GM21529 (cell line): ENCODE data around the gene TWSG1.
"Not testable (repeated sequence)": the region's sequence is repeated elsewhere in the genome, so short reads cannot be mapped to it uniquely, and the experiment has no call there.

Source experiments
- ATAC-seq: cut with Tn5 transposase; IDR thresholded peaks from one replicate; pipeline ENCODE4 v1.9.1; 2021; ENCODE audit not compliant: unreplicated experiment

The TWSG1 gene

GRCh38 chr18:9386879-9387278 is 52.3 kb downstream of the TWSG1 start:
- no peak for ATAC-seq

DNA sequence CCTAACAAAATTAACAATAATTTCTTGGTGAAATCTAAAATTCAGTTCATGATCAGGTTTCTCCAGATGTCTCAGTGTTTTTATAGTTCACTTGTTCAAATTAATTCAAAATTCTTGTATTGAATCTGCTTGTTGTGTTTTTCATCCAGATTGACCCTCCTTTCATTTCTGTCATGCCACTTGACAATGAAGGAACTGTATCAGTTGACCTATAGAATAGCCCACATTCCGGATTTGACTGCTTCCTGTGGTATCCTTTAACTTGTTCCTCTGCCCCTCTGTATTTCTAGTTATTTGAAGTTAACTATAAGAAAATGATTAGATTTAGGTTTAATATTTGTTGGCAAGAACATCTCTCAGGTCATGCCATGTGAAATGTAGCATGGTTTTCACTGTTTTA is 53.3 kb downstream of the TWSG1 start:
- no peak for ATAC-seq

GRCh38 chr18:9389706-9390105 is 55.1 kb downstream of the TWSG1 start:
- no peak for ATAC-seq

- no peak for ATAC-seq
Measured at GRCh38 chr18:9392726-9393125, 58.2 kb downstream of the TWSG1 start.

- no peak for ATAC-seq
Measured at GRCh38 chr18:9394046-9394445, 59.5 kb downstream of the TWSG1 start.

DNA sequence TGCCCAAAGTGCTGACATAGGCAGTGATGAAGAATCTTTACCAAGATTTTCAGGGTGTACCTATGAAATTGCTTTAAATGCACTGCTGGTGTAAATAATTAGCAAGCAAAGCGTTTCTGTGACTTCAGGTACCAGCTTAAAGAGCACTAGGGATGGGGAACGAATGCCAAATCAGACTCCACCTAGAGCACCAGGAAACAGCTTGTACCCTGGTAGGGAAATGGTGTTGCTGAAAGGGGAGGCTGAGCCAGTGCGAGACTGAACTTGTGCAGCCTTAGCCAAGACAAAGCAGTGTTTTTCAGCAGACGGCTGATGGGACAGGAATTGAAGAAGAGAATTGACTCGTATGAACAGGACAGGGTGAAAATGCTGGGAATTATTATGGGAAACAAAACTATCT is 65.6 kb downstream of the TWSG1 start:
- no peak for ATAC-seq

DNA sequence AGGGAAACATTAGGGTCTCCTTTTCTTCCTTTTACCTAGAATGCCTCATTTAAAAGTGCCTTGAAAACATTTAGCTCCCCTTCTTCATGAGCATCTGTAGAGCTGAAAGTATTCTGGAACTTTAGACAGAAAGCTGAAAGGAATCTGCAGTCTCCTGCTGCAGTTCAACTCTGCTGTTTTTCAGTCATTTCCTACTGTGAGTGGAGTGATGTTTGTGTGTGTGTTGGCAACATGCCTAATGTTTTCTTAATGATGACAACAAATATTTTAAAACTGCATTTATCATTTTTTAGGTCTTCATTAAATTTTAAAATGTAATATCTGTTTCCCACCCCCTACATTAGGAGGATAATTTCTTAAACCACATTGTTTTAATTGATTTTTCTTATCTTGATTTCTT is 66.6 kb downstream of the TWSG1 start:
- no peak for ATAC-seq

DNA sequence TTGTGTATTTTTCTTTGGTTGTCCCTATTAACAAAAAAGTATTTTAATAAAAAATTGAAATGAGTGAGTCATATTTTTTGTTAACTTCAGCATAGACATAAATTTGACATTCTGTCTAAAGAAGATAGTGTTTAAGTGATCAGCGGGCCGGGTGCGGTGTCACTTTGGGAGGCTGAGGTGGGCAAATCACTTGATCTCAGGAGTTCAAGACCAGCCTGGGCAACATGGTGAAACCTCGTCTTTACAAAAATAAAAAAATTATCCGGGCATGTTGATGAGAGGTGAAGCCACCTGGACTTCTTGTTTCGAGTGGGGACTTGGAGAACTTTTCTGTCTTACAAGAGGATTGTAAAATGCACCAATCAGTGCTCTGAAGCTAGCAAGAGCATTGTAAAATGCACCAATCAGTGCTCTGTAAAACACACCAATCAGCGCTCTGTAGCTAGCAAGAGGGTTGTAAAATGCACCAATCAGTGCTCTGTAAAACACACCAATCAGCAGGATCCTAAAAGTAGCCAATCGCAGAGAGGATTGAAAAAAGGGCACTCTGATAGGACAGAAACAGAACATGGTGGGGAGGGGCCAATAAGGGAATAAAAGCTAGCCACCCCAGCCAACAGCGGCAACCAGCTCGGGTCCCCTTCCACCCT is 67.9 kb downstream of the TWSG1 start:
- ATAC-seq = not testable (repeated sequence)

DNA sequence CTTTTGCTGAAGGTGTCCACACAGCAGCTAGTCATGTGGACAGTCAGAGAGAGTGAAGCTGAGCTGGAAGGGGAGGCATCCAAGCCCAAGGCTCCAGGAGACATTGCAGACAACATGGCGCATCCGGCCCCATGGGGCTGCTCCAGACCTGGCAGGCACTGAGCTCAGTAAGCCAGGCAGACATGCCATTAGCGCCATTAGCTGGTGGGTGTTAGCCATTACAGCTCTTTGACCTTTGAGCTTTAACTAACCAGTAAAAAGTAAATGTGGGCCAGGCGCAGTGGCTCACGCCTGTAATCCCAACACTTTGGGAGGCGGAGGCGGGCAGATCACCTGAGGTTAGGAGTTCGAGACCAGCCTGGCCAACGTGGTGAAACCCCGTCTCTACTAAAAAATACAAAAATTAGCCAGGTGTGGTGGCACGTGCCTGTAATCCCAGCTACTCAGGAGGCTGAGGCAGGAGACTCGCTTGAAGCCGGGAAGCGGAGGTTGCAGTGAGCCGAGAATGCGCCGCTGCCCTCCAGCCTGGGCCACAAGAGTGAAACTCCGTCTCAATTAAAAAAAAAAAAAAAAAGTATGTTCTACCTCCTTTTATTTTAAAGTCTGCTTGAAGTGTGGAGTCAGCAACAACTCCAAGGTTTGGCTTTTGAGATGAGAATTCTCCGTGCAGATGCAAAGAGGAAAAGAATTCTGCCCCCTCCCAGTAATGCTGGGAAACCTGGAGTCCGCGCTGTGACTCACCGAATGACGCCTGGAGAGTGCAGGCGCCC is 69.4 kb downstream of the TWSG1 start:
- no peak for ATAC-seq

- ATAC-seq = no peak
Measured at GRCh38 chr18:9404565-9405060, 70.0 kb downstream of the TWSG1 start.

DNA sequence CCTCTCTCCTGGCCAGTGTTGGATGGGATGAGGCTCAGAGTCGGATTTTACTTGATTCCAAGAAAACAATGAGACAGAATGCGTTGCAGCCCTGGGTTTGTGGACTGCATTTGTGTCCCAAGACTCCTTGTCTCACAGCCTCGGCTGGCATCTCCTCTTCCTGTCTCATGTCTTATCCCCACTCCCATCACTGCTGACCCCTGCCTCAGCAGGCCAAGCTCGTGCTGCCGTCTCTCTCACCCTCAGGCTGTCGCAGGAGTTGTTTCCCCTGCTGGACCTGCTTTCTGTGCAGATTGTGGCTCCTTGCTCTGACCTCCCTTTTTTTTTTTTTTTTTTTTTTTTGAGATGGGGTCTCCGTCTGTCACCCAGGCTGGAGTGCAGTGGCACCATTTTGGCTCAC is 70.6 kb downstream of the TWSG1 start:
- no peak for ATAC-seq

DNA sequence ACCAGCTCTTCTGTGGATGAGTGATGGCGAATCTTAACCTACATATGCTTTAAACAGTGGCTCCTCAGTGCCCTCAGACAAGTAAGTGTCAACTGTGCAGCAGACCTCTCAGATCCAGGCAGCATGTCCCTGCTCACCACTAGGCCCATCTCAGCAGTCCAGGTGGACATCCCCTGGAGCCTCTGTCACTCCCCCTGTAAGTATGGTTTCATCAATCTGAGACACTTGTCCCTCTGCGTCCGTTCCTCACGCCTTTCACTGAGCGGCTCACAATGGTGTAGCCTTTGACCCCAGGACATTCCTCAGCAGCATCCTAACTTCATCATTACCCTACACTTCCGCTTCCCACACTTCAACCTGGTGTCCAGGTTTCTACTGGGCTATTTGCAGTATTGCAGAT is 71.4 kb downstream of the TWSG1 start:
- no peak for ATAC-seq

DNA sequence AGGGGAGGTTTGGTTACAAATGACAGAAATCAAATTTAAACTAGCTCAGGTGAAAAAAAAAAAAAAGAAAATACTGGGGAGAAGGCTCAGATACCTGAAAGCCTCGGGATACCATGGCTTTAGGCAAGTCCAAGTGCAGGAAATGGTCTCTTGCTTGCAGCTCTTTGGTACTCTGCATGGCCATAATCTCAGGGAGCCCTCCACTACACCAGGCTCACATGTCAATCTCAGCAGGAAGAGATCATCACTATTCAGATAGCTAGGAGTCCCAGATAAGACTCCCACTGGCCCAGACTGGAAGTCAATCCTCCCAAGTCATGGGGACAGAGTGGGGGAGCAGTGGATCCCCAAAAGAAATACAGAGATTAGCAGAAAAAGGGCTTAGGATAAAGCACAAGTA is 75.9 kb downstream of the TWSG1 start:
- no peak for ATAC-seq

- no peak for ATAC-seq
Measured at GRCh38 chr18:9413576-9413975, 79.0 kb downstream of the TWSG1 start.

DNA sequence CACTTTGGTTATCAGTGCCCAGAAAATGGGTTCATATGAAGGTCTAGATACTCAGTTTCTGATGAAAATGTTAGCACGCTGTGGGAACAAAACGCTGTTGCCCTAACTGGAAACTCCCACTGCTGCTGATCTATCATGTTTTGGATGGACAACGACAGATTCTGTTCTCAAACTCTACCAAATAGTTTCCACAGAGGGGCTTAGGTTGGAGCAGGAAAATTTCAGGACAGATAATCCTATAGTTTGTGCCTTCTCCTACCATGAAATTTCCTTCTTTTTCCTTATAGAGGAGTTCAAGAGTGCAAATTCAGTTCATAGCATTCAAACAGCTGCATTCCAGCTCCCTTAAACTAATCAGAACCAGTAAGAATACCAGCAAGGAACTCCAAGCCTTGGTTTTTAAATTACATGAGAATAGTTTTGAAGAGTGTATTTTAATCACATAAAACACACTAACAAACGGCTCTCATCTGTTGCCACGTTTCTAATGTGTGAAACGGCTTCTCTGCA is 82.0 kb downstream of the TWSG1 start:
- no peak for ATAC-seq

DNA sequence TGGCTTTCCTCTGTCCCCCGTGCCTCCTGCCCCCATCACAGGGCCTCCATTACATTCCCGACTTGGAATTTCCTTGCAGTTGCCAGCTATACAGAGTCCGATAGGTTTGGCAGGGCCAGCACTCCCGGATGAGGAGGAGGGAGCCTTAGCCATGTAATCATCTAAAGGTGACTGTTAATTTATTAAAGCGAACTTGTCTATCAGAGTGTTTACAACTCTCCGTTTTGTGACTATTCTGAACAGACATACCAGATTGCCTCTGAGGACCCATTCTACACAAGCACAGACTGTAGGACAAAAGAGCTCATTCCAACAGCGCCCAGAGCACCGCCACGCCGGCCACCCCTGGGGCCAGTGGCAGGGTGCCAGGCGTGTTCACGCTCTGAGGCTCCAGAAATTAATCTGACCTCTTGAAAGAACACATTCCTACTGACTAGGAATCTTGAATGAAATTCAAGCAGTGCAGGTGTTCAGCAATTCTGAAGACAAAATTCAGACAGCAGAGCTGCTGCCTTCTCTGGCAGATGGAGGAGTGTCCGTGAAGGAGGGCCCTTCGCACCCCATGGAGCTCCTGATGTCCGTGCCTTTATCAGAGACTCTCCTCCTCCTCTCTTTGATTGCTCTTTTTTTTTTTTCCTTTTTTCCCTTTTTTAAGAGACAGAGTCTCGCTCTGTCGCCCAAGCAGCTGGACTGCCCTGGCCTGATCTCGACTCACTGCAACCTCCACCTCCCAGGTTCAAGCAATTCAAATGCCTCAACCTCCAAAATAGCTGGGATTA is 82.7 kb downstream of the TWSG1 start:
- ATAC-seq = no peak

DNA sequence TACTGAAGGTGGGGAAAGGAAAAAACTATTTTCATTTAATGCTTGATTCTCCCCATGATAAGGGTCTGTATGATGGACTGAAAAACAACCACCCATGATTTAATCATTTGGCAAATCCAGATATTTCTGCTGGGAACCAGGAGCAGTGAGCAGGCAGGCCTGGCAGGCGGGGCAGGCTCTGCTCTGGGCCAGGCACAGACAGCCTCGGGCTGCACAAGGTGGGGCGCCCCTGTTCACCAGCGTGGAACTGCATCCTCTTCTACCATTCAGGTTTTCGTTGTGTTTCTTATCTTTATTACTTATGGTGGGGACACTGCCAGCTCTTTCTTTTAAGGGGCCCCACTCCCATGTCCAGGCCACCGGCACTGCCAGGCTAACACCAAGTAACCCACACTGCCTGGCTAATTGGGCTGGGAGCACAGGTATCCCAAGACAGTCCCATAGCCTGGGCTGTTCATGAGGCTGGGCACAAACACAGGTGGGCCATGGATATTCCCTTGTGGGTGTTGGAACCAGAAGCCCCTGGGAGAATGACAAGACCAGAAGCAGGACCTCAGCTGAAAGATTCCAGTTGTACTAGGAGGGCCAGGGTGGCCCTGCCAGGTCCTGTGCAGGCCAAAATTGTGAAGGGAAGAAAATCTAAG is 83.6 kb downstream of the TWSG1 start:
- ATAC-seq = no peak

DNA sequence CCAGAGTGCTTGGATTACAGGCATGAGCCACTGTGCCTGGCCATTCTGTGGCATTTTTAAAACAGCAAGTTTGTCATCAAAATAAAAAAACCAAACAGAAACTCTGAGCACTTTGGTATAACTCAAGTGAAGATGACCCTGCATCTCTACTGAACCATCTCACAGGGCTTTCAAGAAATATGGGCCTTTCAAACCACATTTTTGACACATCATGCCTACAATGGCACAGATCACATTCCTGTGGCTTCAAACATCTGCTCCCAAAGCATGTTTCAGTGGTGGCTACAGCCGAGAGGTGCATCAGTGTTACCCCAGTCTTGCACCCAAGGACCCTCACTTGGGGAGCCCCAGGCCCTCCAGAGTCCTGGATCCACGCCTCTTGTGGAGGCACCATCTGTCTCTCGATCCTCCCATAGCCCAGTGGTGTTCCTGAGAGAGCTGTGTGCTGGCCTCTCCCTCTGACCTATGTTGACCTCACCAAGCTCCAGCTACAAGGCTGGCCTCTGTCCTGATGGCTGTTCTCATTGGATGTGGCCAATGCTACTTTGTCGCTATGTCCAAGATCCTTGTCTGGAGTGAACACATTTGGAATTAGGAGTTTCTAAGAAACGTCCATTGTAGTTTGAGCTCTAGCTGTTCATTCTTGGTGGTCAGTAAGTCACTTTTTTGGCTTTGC is 85.5 kb downstream of the TWSG1 start:
- ATAC-seq = no peak

DNA sequence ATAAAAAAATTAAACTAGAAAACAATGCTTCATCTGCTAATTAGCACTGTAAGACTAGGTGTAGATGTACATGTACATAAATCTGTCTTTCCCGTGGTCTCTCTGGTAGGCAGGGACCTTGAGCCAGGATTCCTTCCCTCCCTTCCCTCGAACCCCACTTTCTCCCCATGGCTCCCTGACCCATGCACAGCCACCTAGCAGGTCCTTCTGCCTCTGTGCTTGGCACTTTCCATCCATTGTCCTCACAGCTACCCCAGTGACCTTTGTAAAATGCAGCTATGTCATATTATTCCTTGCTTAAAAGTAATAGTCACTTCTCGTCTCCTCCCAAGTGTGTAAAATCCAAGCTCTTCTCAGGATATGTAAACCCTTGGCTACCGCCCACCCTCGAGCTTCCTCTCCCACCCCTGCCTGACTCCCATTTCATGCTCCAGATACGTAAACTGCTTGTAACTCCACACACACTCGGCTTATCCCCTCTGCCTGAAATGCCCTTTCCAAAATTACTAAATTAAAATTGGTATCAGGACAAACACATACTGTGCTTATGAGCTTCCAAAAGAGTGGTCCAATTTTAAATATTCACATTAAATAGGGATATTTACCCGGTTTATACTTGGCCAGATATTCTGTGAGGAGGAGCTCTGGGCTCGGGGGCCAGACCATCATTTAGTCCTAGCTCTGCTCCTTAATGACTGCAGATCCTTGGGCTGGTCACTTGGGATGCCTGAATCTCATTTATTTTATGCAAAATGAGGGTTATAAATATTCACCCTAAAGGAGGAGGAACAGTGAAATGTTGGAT is 86.7 kb downstream of the TWSG1 start:
- ATAC-seq = no peak

DNA sequence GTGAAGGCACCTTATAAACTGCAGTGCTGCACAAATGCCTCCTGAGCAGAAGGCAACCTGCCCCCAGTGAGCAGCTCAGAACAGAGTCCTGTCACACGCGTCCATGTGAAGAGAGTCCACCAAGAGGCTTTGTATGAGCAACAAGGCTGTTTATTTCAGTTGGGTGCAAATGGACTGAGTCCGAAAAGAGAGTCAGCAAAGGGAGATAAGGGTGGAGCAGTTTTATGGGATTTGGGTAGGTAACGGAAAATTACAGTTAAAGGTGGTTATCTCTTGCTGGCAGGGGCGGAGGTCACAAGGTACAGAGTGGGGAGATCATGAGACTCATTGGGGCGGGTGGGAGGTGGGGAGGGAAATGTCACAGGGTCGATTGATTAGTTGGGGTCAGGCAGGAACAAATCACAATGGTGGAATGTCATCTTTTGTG is 87.3 kb downstream of the TWSG1 start:
- no peak for ATAC-seq
